NAMALWA (cell line): ENCODE measurements around the gene DEFB121.

Source experiments
- DNase-seq: peaks from one replicate; pipeline ENCODE4 v3.0.0-alpha.2; 2015; ENCODE audit warnings: low spot score

DEFB121 gene

DNA sequence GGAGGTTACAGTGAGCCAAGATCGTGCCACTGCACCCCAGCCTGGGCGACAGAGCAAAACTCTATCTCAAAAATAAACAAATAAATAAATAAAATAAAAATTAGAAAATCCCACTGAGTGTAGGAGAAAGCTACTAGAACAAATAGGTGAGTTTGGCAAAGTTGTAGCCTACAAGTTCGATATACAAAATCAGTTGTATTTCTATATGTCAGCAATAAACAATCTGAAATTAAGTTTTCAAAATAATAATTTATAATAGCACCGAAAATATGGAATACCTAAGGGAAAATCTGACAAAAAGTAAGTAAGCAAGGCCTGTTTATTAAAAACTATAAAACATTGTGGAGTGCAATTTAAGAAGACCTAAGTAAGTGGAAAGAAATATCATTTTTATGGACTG, 42.7 kb downstream of the DEFB121 start:
- DNase-seq: no peak

GRCh38 chr20:31355981-31356380, 50.0 kb downstream of the DEFB121 start:
- no peak for DNase-seq
